OCI-LY1 (cell line): ENCODE results near the gene FAM221B.

Experiments used
- CTCF ChIP-seq: fragments of 200-600 bp; sonication (generic), shearing (Covaris generic); IDR thresholded peaks from 2 replicates; pipeline ENCODE4 v1.5.1; 2017; ENCODE audit warnings: mild to moderate bottlenecking, antibody characterized with exemption, low read length, moderate library complexity, mixed read lengths
- EZH2 ChIP-seq: fragments of 200-600 bp; sonication (generic), shearing (Covaris generic); IDR thresholded peaks from 2 replicates; pipeline ENCODE4 v1.8.0; 2017; ENCODE audit warnings: borderline replicate concordance, mixed run types, mild to moderate bottlenecking, antibody characterized with exemption, low read length, moderate library complexity, mixed read lengths

GRCh38 chr9:35852876-35853865 lies 24.6 kb upstream of the FAM221B start:
- TF ChIP-seq EZH2 (no peak), CTCF (no peak)
